Naive thymus-derived CD4-positive, alpha-beta T cell (primary cell): ENCODE measurements around the gene SF3B3. TPM values are rescaled to one million over a fixed set of nuclear protein-coding genes. Genes with fewer than 3 reads are reported as not detected.
"Not testable (repeated sequence)": the region's sequence is repeated elsewhere in the genome, so short reads cannot be mapped to it uniquely, and the experiment has no call there.

Experiments used
- ATAC-seq: fragments of 150-1000 bp; cut with Tn5 transposase; 2 replicates; pipeline ENCODE4 v1.10.0; 2021; ENCODE audit warnings: mild to moderate bottlenecking, moderate library complexity
- CTCF ChIA-PET: fragments of 350-600 bp; sonication (Branson Sonifier 250); formaldehyde crosslinking; loops from one replicate; lab custom pipeline; 2021; ENCODE audit warnings: antibody characterized with exemption; lab: Charles Lee
- POLR2A ChIA-PET: fragments of 350-600 bp; sonication (Branson Sonifier 250); formaldehyde crosslinking; loops from one replicate; lab custom pipeline; 2021; ENCODE audit warnings: antibody characterized with exemption, inconsistent platforms; lab: Charles Lee
- DNase-seq, 9 donors: peaks; one replicate each; pipeline versions ENCODE4 v3.0.0 to v3.0.0-alpha.2; 2020 to 2022; ENCODE audit warnings: mixed read lengths in 1 of 9
- H3K27ac ChIP-seq: one replicate; pipeline ENCODE4 v1.7.0; 2013; ENCODE audit warnings: mild to moderate bottlenecking, low read depth, low read length, moderate library complexity
- H3K27me3 ChIP-seq, 2 donors: one replicate each; pipeline ENCODE4 v1.7.0; 2013; ENCODE audit warnings: low read length in 2 of 2, mild to moderate bottlenecking in 2 of 2, moderate library complexity in 2 of 2; ENCODE audit not compliant: control insufficient read depth in 2 of 2, insufficient read depth in 2 of 2
- H3K36me3 ChIP-seq, 3 experiments: 1 replicate in 2 of 3; 2 replicates in 1 of 3; pipeline ENCODE4 v1.7.0; 2013; ENCODE audit warnings: low read length in 3 of 3, mild to moderate bottlenecking in 3 of 3, moderate library complexity in 1 of 3; ENCODE audit not compliant: insufficient read depth in 3 of 3, control insufficient read depth in 2 of 3
- H3K4me1 ChIP-seq, 2 donors: one replicate each; pipeline ENCODE4 v1.7.0; 2013; ENCODE audit warnings: low read length in 2 of 2, mild to moderate bottlenecking in 2 of 2, moderate library complexity in 1 of 2; ENCODE audit not compliant: control insufficient read depth in 2 of 2, insufficient read depth in 2 of 2
- H3K4me3 ChIP-seq: 2 replicates; pipeline ENCODE4 v1.7.0; 2013; ENCODE audit warnings: mild to moderate bottlenecking, low read length
- H3K9me3 ChIP-seq, 3 experiments: 1 replicate in 2 of 3; 2 replicates in 1 of 3; pipeline ENCODE4 v1.7.0; 2013; ENCODE audit warnings: low read length in 3 of 3; ENCODE audit not compliant: control insufficient read depth in 2 of 3
- H3K27ac Mint-ChIP-seq, 9 donors: one replicate each; pipeline ENCODE4 v1.8.0; 2020 to 2022; ENCODE audit warnings: mixed read lengths in 9 of 9, mild to moderate bottlenecking in 8 of 9, moderate library complexity in 5 of 9, inconsistent platforms in 2 of 9
- H3K27me3 Mint-ChIP-seq, 5 donors: one replicate each; pipeline ENCODE4 v1.8.0; 2021 to 2022; ENCODE audit warnings: mixed read lengths in 5 of 5, mild to moderate bottlenecking in 1 of 5
- H3K36me3 Mint-ChIP-seq, 5 donors: one replicate each; pipeline ENCODE4 v1.8.0; 2020 to 2022; ENCODE audit warnings: mixed read lengths in 5 of 5, mild to moderate bottlenecking in 3 of 5, inconsistent platforms in 1 of 5
- H3K4me1 Mint-ChIP-seq, 7 donors: one replicate each; pipeline ENCODE4 v1.8.0; 2020 to 2022; ENCODE audit warnings: mixed read lengths in 7 of 7, mild to moderate bottlenecking in 3 of 7, inconsistent platforms in 1 of 7
- H3K4me3 Mint-ChIP-seq, 10 donors: one replicate each; pipeline ENCODE4 v1.8.0; 2020 to 2022; ENCODE audit warnings: mild to moderate bottlenecking in 10 of 10, mixed read lengths in 10 of 10, moderate library complexity in 6 of 10, inconsistent platforms in 2 of 10
- H3K9me3 Mint-ChIP-seq, 11 donors: one replicate each; pipeline ENCODE4 v1.8.0; 2020 to 2022; ENCODE audit warnings: mixed read lengths in 11 of 11, mild to moderate bottlenecking in 4 of 11, inconsistent platforms in 1 of 11, moderate library complexity in 1 of 11
- intact Hi-C, 2 donors: fragments of 100-400 bp; cut with micrococcal nuclease; formaldehyde crosslinking; loops; one replicate each; pipeline ENCODE4 v1.15.1; 2023
- polyA plus RNA-seq, 2 donors: library from polyadenylated mRNA; unstranded; fragments of 300-500 nt; fragmentation: Illumina TruSeq; gene quantifications; one replicate each; pipeline ENCODE4 v1.2.3, GENCODE V29; 2021
- total RNA-seq, 6 experiments: library from RNA in 5 of 6; stranded (reverse) in 5 of 6; gene quantifications; 1 replicate in 5 of 6; 2 replicates in 1 of 6; pipeline ENCODE4 v1.2.3 and lab custom pipeline; 2021 to 2026

Gene SF3B3
- total and polyA plus RNA-seq, 7 experiments from 2014 or later = 69.0 to 415 (median 195) TPM

DNA sequence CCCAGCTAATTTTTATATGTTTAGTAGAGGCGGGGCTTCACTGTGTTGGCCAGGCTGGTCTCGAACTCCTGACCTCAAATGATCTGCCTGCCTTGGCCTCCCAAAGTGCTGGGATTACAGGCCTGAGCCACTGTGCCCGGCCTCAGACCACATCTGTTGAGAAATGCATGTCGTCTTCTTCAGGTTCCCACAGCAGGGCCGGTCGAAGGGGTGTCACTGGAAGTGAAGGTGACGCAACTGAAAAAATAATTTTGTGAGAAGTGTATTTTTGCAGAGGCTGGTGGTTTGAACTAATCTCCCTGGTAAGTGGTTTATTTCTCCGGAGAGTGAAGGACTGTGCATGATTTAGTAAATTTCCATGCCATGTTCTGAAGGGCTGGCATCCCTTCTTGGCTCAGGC is 89.3 kb downstream of the SF3B3 start:
- no peak overlapping the region for H3K27ac Mint-ChIP-seq
- Histone ChIP-seq H3K9me3 (no peaks in the 10 kb centered on the region), H3K4me3 (no peak overlapping the region), H3K27me3 (no peaks in the 10 kb centered on the region), H3K4me1 (no peaks in the 10 kb centered on the region), H3K36me3 (no peaks in the 10 kb centered on the region), H3K27ac (no peak overlapping the region)
- no peaks in the 10 kb centered on the region for H3K4me1 Mint-ChIP-seq
- ATAC-seq (no peak), DNase-seq (no peak)
- ChIA-PET POLR2A (no interaction called here), CTCF (no interaction called here)
- H3K36me3 Mint-ChIP-seq = no peaks in the 10 kb centered on the region
- intact Hi-C loops = no loop called here
- peaks cover 0 to 2% (median 0%) of the 10 kb centered on the region in 5 donors for H3K27me3 Mint-ChIP-seq
- no peaks in the 10 kb centered on the region for H3K9me3 Mint-ChIP-seq
- H3K4me3 Mint-ChIP-seq = no peak overlapping the region

DNA sequence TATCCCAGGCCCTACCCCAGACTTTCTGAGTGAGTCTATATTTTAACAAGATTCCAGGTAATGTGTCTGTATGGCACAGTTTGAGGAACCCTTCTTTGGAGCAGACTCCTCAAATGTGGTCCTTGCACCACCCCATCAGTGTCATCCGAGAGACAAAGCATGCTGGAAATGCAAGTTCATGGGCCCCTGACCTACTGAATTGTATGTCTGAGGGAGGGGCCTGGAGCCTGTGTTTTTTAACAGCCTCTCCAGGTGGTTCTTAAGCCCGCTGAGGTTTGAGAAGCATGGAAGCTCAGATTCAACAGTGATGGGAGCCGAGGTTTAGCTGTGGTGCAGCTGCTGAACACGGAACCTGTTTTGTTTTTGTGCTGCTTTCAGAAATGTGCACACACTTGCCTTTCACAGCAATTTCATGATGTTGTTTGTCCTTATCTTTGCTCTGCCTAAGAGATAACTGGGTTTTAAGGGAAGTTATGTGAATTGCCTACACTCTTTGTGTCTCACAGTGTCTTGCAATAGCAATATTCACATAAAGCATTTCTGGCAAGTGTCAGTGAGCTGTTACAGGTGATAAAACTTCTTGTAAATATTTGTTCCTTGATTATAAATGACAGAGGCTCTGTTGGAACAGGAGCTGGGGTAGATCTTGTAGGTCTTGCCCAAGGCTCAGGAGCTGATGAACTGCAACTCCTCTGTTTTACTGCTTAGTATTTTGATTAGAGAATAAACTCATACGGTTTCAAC is 90.8 kb downstream of the SF3B3 start:
- ChIA-PET CTCF (interaction anchor here (0.6 kb wide), 2 partner anchors 40 to 98 kb away, joined by 3 to 4 read pairs; no protein-coding TSS in a partner anchor), POLR2A (no interaction called here)
- Histone ChIP-seq H3K9me3 (no peaks in the 10 kb centered on the region), H3K27ac (no peak overlapping the region), H3K36me3 (no peaks in the 10 kb centered on the region), H3K4me1 (no peaks in the 10 kb centered on the region), H3K27me3 (no peaks in the 10 kb centered on the region), H3K4me3 (no peak overlapping the region)
- Mint-ChIP-seq H3K4me3 (no peak overlapping the region), H3K27ac (no peak overlapping the region), H3K9me3 (no peaks in the 10 kb centered on the region), H3K36me3 (no peaks in the 10 kb centered on the region), H3K27me3 (peaks cover 0 to 2% (median 0%) of the 10 kb centered on the region in 5 donors), H3K4me1 (no peaks in the 10 kb centered on the region)
- intact Hi-C loops = no loop called here
- ATAC-seq = no peak
- no peak for DNase-seq

DNA sequence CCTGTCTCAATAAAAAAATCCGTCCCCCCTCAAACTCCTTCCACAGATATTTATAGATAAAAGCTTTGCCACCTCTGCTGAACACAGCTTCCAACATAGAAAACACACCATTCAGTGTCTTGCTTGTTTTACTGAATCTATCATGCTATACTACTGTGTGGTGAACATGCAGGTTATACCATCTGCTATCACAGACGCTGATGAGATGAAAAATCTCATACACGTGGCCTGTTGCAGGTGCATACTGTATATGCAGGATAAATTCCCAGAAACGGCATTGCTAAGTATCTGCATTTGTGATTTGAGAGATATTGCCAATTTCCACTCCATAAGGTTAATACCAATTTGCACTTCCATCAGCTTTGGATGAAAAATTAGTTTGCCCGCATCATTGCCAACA is 92.3 kb downstream of the SF3B3 start:
- Mint-ChIP-seq H3K27me3 (peaks cover 0 to 8% (median 0%) of the 10 kb centered on the region in 5 donors), H3K4me3 (no peak overlapping the region), H3K27ac (no peak overlapping the region), H3K36me3 (no peaks in the 10 kb centered on the region), H3K4me1 (no peaks in the 10 kb centered on the region), H3K9me3 (no peaks in the 10 kb centered on the region)
- no peaks in the 10 kb centered on the region for H3K36me3 ChIP-seq
- ChIA-PET CTCF (no interaction called here), POLR2A (no interaction called here)
- no peak overlapping the region for H3K4me3 ChIP-seq
- no peak overlapping the region for H3K27ac ChIP-seq
- H3K4me1 ChIP-seq = no peaks in the 10 kb centered on the region
- DNase-seq (no peak), ATAC-seq (no peak)
- H3K27me3 ChIP-seq = no peaks in the 10 kb centered on the region
- intact Hi-C loops = no loop called here
- no peaks in the 10 kb centered on the region for H3K9me3 ChIP-seq

DNA sequence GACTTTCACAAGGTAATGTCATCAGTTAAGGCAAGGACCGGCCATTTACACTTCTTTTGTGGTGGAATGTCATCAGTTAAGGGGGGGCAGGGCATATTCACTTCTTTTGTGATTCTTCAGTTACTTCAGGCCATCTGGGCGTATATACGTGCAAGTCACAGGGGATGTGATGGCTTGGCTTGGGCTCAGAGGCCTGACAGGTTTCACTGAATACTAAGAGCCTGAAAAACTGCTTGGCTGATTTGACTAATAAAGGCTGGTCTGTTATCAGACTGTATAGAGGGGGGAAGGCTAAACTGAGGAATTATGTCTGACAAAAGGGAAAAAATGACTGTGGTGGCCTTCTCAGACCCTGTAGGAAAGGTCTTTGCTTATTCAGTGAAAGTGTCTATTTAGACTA is 98.2 kb downstream of the SF3B3 start:
- H3K9me3 ChIP-seq, CTCF ChIA-PET, ATAC-seq, H3K4me3 ChIP-seq, H3K4me3 Mint-ChIP-seq, H3K27me3 ChIP-seq, H3K36me3 Mint-ChIP-seq, H3K36me3 ChIP-seq, H3K9me3 Mint-ChIP-seq, intact Hi-C loops, POLR2A ChIA-PET, H3K27ac ChIP-seq, H3K4me1 ChIP-seq, H3K27ac Mint-ChIP-seq, H3K4me1 Mint-ChIP-seq, DNase-seq: not testable (repeated sequence)
- H3K27me3 Mint-ChIP-seq = peaks cover 0 to 16% (median 0%) of the 10 kb centered on the region in 5 donors

Other genes with a start within 250 kb of the SF3B3 start
- 10 to 100 TPM; 24.2 to 96.7 (median 94.0) TPM for gene AARS1, start 234.3 kb upstream of the SF3B3 start, total RNA-seq
- gene AARS1, start 234.3 kb upstream of the SF3B3 start, polyA plus RNA-seq = 10 to 100 TPM; 39.5 to 60.3 TPM
- 10 to 100 TPM; 23.6 to 29.9 (median 27.8) TPM for gene DDX19B, start 224.6 kb upstream of the SF3B3 start, total RNA-seq
- 10 to 100 TPM; 48.4 to 60.5 TPM for gene DDX19B, start 224.6 kb upstream of the SF3B3 start, polyA plus RNA-seq
- gene DDX19A, start 176.9 kb upstream of the SF3B3 start, total RNA-seq = 10 to 100 TPM; 40.2 to 57.9 (median 47.1) TPM
- 10 to 100 TPM; 37.4 to 65.0 TPM for gene DDX19A, start 176.9 kb upstream of the SF3B3 start, polyA plus RNA-seq
- 10 to 100 TPM; 16.6 to 35.9 (median 30.4) TPM for gene ST3GAL2, start 84.7 kb upstream of the SF3B3 start, total RNA-seq
- 10 to 100 TPM; 11.3 to 22.5 TPM for gene ST3GAL2, start 84.7 kb upstream of the SF3B3 start, polyA plus RNA-seq
- 10 to 100 TPM; 23.7 to 45.2 (median 36.7) TPM for gene FCSK, start 69.2 kb upstream of the SF3B3 start, total RNA-seq
- gene FCSK, start 69.2 kb upstream of the SF3B3 start, polyA plus RNA-seq = 10 to 100 TPM in 1 of 2 donors, 1 to 10 TPM in 1; 7.5 to 10.3 TPM
- gene COG4, start 262 bp upstream of the SF3B3 start, total RNA-seq = 10 to 100 TPM; 38.3 to 68.6 (median 58.7) TPM
- 10 to 100 TPM; 46.1 to 50.5 TPM for gene COG4, start 262 bp upstream of the SF3B3 start, polyA plus RNA-seq
- 1 to 10 TPM in 1 of 5 experiments, under 1 TPM in 2, not detected in 2; 0.38 to 1.1 (median 0.50) TPM for gene IL34, start 122.7 kb downstream of the SF3B3 start, total RNA-seq
- not detected for gene IL34, start 122.7 kb downstream of the SF3B3 start, polyA plus RNA-seq
- gene MTSS2, start 162.2 kb downstream of the SF3B3 start, total RNA-seq = 10 to 100 TPM in 3 of 5 experiments, 1 to 10 TPM in 2; 1.4 to 16.7 (median 11.5) TPM
- gene MTSS2, start 162.2 kb downstream of the SF3B3 start, polyA plus RNA-seq = not detected